ENCODE measurements around the gene NVL.

- TF ChIP-seq CTCF (IDR thresholded peaks at IDR 0.05) (no peak), POLR2A (IDR thresholded peaks at IDR 0.05) (no peak), POLR2AphosphoS5 (IDR thresholded peaks at IDR 0.05; ENCODE audit: insufficient read depth in 1 of 2, low read depth in 1 of 2) (no peak)
Observed at GRCh38 chr1:224266915-224267856, 62.8 kb downstream of the NVL start.

Data from vagina (tissue), 2 donors.